Stimulated activated CD8-positive, alpha-beta memory T cell treated with anti-CD3 and anti-CD28 coated beads, Interleukin-12 subunit alpha, Interleukin-12 subunit beta, amount 100 ng/mL, for 24 hours (primary cell): ENCODE results near the gene PRKRIP1.
"Not testable (repeated sequence)": the region's sequence is repeated elsewhere in the genome, so short reads cannot be mapped to it uniquely, and the experiment has no call there.

Source experiments
- DNase-seq: peaks from one replicate; pipeline ENCODE4 v3.0.0-alpha.2; 2020; ENCODE audit errors: extremely low read depth

PRKRIP1 gene

GRCh38 chr7:102457352-102457924, 61.3 kb downstream of the PRKRIP1 start:
- no peak for DNase-seq

DNA sequence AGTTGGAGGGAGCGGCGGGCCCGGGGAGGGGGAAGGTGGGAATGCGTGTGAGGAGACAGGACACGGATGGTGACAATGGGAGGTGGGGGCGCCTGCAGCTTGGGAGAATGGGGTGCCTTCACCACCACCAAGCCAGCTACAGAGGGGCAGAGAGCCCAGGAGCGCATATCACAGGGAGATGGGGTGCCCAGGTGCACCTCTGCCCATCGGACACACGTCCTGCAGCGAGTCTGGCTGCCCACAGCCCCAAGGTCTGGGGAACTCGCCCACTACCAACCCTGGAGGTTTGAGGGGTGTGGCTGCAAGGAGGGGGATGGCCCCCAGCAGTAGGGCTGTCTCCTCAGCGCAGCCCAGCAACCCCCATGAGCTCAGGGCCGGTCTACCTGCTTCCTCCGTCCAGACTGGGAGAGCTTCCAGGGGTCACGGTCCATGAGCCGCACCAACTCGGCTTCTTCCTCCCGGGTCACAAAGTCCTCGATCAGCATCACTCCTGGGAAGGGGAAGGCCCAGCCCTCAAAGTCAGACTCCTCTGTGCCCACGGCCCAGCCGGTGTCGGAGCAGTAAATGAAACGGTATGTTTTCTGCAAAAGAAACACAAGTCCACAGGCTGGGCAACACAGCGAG, 63.2 kb downstream of the PRKRIP1 start:
- no peak for DNase-seq

GRCh38 chr7:102460467-102460866, 64.3 kb downstream of the PRKRIP1 start:
- DNase-seq: no peak

- DNase-seq: no peak
Measured at GRCh38 chr7:102463841-102464576, 67.8 kb downstream of the PRKRIP1 start.

DNA sequence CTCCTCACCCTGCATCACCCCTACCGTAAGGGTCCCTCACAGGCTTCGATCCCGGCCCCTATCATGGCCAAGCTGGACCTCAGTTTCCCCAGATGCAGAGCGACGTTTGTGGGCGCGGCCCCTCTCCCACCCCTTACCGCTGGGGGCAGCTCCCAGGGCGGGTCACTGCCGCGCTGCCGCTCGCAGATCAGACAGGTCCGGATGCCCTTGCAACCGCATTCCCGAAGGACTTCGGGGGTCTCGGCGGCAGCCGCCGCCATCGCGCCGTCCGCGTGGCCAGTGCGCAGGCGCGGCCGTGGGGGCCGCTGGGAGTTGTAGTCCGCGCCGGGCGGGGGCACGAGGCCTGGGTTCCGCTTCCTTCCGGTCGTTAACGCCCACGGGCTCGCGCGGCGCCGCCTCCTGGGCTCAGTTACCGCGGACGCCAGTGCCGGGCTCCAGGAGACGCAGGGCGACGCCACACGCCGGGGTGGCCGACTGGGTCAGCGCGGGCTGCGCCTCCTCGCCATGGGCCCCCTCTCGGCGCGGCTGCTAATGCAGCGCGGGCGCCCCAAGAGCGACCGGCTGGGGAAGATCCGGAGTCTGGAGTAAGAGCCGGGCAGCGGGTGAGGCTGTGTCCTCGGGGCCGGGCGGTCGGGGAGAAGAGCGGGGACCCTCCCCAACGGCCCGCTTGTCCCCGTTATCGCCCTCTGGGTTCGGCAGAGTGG, 68.6 kb downstream of the PRKRIP1 start, which contains the start of the genes ALKBH4 and LRWD1:
TSS of gene ALKBH4 (minus strand) at position 287 of the 704 bp plus-strand sequence. CDS start at position 260, 27 bp downstream.
TSS of gene LRWD1 (plus strand) at position 408 of the 704 bp plus-strand sequence. CDS start at position 505, 97 bp downstream.
- DNase-seq: peak; percentile 94

DNA sequence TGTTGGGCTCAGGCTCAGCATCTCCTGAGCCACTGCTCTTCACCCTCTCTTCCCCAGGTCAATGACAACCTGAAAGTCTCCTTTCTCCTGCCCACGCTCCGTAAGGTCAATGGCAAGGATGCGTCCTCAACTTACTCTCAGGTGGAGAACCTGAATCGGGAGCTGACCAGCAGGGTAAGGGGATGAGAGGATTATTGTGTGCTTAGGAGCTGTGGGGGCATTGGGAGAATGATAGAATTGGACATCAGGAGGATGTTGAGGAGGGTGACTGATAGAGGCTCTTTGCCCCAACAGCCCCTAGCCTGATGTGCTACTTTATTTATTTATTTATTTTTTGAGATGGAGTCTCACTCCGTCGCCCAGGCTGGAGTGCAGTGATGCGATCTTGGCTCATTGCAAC, 69.9 kb downstream of the PRKRIP1 start:
- DNase-seq: no peak

DNA sequence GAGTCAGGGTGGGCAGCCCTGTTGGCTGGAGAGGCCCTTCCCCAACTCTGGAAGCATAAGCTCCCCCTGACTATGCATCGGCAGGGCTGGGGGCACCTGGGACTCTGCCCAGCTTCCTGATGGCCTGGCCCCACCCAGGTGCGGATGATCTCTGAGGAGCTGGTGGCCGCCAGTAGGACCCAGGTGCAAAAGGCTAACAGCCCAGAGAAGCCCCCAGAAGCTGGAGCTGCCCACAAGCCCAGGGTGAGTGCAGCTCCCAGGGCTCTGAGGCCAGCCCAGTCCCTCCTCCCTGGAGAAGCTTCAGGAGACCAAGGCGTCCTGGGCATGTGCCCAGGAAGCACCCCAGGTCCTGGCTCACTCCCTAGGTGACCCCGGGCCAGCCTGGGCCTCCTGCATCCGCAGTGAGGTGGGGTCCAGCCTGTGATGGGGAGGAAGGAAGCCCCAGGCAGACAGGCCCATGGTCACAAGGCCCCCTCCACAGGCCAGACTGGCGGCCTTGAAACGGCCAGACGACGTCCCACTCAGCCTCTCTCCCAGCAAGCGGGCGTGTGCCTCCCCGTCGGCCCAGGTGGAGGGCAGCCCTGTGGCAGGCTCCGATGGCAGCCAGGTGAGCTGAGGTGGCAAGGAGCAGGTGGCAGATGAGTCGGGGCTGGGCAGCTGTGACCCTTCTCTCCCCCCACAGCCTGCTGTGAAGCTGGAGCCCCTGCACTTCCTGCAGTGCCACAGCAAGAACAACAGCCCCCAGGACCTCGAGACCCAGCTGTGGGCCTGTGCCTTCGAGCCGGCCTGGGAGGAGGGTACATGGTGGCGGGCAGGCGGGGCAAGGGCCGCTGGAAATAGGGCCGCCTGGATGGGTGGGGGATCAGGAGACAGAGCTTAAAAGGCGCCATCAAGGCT, 71.7 kb downstream of the PRKRIP1 start:
- no peak for DNase-seq

- DNase-seq: no peak
Measured at GRCh38 chr7:102468478-102469350, 72.6 kb downstream of the PRKRIP1 start.

- DNase-seq: no peak
Measured at GRCh38 chr7:102469351-102469971, 73.3 kb downstream of the PRKRIP1 start.

DNA sequence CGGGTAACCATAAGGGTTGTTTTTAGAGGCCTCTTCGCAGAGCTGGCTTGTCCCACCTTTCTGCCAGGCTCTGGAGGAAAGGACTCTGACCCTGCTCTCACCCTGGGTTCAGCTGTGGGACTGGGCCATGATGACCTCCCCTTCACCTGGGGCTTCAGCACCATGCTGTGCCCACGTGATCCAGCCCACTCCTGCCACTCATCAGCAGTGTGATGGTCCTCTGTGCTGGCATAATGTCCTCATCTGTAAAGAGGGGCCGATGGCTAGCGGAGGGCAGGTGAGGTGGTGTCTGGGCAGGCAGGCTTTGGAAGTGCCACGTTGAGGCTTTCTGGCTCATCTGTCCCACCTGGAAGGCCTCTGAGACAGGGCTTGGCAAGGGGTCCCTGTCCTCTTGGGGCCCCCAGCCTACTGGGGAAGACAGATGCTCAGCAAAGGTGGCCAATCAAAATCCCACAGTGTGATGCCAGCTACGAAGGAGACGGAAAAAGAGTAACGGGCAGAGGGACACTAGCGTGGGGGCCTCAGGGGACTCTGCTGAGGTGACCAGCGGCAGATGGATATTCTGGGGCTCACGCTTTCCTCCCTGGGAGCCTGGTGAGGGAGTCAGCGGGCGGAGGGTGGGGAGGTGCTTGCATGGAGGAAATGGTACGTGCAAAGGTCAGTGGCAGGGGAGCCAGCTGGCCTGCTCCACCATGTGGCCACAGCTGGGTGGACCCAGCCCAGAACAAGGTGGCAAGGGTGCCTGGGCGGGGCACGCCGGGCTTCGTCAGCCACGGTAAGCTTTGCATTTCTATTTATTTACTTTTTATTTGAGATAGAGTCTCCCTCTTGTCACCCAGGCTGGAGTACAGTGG, 74.0 kb downstream of the PRKRIP1 start:
- no peak for DNase-seq

- DNase-seq: no peak
Measured at GRCh38 chr7:102471791-102472125, 75.6 kb downstream of the PRKRIP1 start.

DNA sequence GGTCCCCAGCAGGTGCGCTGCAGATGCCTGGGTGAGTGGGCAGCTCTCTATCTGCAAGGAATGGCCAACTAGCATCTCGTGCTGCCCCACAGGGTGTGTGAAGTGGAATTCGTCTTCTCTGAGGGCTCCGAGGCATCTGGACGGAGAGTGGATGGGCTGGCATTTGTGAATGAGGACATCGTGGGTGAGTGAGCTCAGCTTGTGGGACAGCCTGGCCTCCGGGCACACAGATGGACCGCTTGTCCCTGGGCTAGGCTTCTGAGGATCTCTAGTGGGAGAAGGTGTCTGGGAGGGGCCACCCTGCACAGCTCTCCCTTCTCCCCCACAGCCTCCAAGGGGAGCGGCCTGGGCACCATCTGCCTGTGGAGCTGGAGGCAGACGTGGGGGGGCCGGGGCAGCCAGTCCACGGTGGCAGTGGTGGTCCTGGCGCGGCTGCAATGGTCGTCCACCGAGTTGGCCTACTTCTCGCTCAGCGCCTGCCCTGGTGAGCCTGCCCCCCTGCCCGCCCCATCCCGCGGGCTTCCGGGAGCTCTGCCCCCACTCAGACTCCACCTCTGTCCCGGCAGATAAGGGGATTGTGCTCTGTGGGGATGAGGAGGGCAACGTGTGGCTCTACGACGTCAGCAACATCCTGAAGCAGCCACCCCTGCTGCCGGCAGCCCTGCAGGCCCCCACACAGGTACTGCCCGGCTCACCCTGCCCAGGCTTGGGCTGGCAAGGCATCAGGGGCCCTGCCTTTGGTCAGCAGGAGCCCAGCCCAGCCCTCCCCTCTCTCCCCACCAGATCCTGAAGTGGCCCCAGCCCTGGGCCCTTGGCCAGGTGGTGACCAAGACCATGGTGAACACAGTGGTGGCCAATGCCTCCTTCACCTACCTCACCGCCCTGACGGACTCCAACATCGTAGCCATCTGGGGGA, 76.2 kb downstream of the PRKRIP1 start:
- no peak for DNase-seq

GRCh38 chr7:102473271-102473991, 77.3 kb downstream of the PRKRIP1 start:
- no peak for DNase-seq

GRCh38 chr7:102474116-102474515, 78.0 kb downstream of the PRKRIP1 start:
- DNase-seq: not testable (repeated sequence)

- not testable (repeated sequence) for DNase-seq
Measured at GRCh38 chr7:102474736-102475435, 78.7 kb downstream of the PRKRIP1 start.
